Measurements from ENCODE around the gene SRC. TPM values are rescaled to one million over a fixed set of nuclear protein-coding genes. Genes with fewer than 3 reads are reported as not detected.

The SRC gene
- polyA plus RNA-seq, 1 donor (not counting 4 experiments of a cell fraction or from before 2014, with no cell fraction given), result 22.8 TPM

GRCh38 chr20:37325206-37325605 is 20.7 kb upstream of the SRC start:
- H3K79me2 ChIP-seq (ENCODE audit: control insufficient read depth, insufficient read depth, low read length), result no peaks in the 10 kb centered on the region
- no peak overlapping the region for H3K4me2 ChIP-seq (ENCODE audit: control insufficient read depth, extremely low read depth, insufficient read depth, low read depth, low read length)
- no peaks in the 10 kb centered on the region for H3K9me3 ChIP-seq (ENCODE audit: control insufficient read depth, low read depth, low read length)
- FAIRE-seq (no peak), DNase-seq (ENCODE audit: low read depth, low spot score) (no peak)
- H3K9me1 ChIP-seq (ENCODE audit: control insufficient read depth, extremely low read depth, insufficient read depth, low read length), result no peaks in the 10 kb centered on the region
- dilution Hi-C loops (cut with MboI; ENCODE audit: extremely low pct_ligation_motif_present, low sequenced_read_pairs), result no loop called here
- no peaks in the 10 kb centered on the region for H3K36me3 ChIP-seq (ENCODE audit: control insufficient read depth in 2 of 2, extremely low read depth in 1 of 2, insufficient read depth in 2 of 2, low read length in 2 of 2)
- TF ChIP-seq CTCF (optimal IDR thresholded peaks at IDR 0.05 in 1 of 3, IDR thresholded peaks at IDR 0.05 in 1 of 3, conservative IDR thresholded peaks at IDR 0.05 in 1 of 3; ENCODE audit: extremely low read depth in 1 of 3, insufficient read depth in 2 of 3, low read length in 3 of 3) (no peak), EZH2 (IDR thresholded peaks at IDR 0.05; ENCODE audit: low read length) (no peak)
- H2AFZ ChIP-seq (ENCODE audit: control insufficient read depth, low read length), result no peak overlapping the region
- H3K9ac ChIP-seq (ENCODE audit: control insufficient read depth, extremely low read depth, insufficient read depth, low read length), result no peak overlapping the region
- no peak overlapping the region for H3K4me3 ChIP-seq (ENCODE audit: control insufficient read depth in 2 of 3, extremely low read depth in 1 of 3, insufficient read depth in 2 of 3, low read depth in 1 of 3, low read length in 3 of 3)
- no peaks in the 10 kb centered on the region for H4K20me1 ChIP-seq (ENCODE audit: control insufficient read depth, extremely low read depth, insufficient read depth, low read length)
- H3K27ac ChIP-seq (ENCODE audit: control insufficient read depth, insufficient read depth, low read length), result no peak overlapping the region
- H3K27me3 ChIP-seq (ENCODE audit: control insufficient read depth, extremely low read depth, insufficient read depth, low read length), result no peaks in the 10 kb centered on the region
- H3K4me1 ChIP-seq (ENCODE audit: control insufficient read depth, extremely low read depth, insufficient read depth, low read length), result no peaks in the 10 kb centered on the region

DNA sequence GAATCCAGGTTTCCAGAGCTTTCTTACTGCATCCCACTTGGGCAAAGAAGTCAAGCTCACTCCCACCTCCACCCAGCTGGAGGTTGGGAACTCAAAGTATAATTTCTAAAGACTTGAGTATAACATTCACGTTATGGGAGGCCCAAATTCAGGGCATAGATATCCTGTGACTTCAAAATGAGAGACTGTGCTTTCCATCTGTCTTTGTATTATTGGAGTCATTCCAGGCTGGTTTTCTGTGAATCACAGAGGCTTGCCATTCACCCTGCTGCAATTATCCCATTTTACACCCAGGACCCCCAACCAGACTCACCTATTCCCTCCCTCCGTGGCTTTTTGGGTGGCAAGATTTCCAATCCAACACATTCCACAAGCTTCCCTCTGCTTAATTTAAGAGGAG is 19.3 kb upstream of the SRC start:
- dilution Hi-C loops (cut with MboI; ENCODE audit: extremely low pct_ligation_motif_present, low sequenced_read_pairs), result no loop called here
- no peak overlapping the region for H3K9ac ChIP-seq (ENCODE audit: control insufficient read depth, extremely low read depth, insufficient read depth, low read length)
- no peaks in the 10 kb centered on the region for H3K79me2 ChIP-seq (ENCODE audit: control insufficient read depth, insufficient read depth, low read length)
- peaks cover 4% of the 10 kb centered on the region for H3K4me1 ChIP-seq (ENCODE audit: control insufficient read depth, extremely low read depth, insufficient read depth, low read length)
- no peaks in the 10 kb centered on the region for H4K20me1 ChIP-seq (ENCODE audit: control insufficient read depth, extremely low read depth, insufficient read depth, low read length)
- TF ChIP-seq CTCF (optimal IDR thresholded peaks at IDR 0.05 in 1 of 3, IDR thresholded peaks at IDR 0.05 in 1 of 3, conservative IDR thresholded peaks at IDR 0.05 in 1 of 3; ENCODE audit: extremely low read depth in 1 of 3, insufficient read depth in 2 of 3, low read length in 3 of 3) (no peak), EZH2 (IDR thresholded peaks at IDR 0.05; ENCODE audit: low read length) (no peak)
- H3K36me3 ChIP-seq (ENCODE audit: control insufficient read depth in 2 of 2, extremely low read depth in 1 of 2, insufficient read depth in 2 of 2, low read length in 2 of 2), result no peaks in the 10 kb centered on the region
- no peak for FAIRE-seq
- H2AFZ ChIP-seq (ENCODE audit: control insufficient read depth, low read length), result no peak overlapping the region
- H3K4me3 ChIP-seq (ENCODE audit: control insufficient read depth in 2 of 3, extremely low read depth in 1 of 3, insufficient read depth in 2 of 3, low read depth in 1 of 3, low read length in 3 of 3), result no peak overlapping the region
- no peak overlapping the region for H3K4me2 ChIP-seq (ENCODE audit: control insufficient read depth, extremely low read depth, insufficient read depth, low read depth, low read length)
- H3K27me3 ChIP-seq (ENCODE audit: control insufficient read depth, extremely low read depth, insufficient read depth, low read length), result no peaks in the 10 kb centered on the region
- H3K27ac ChIP-seq (ENCODE audit: control insufficient read depth, insufficient read depth, low read length), result no peak overlapping the region
- H3K9me3 ChIP-seq (ENCODE audit: control insufficient read depth, low read depth, low read length), result no peaks in the 10 kb centered on the region
- H3K9me1 ChIP-seq (ENCODE audit: control insufficient read depth, extremely low read depth, insufficient read depth, low read length), result no peaks in the 10 kb centered on the region
- DNase-seq (ENCODE audit: low read depth, low spot score), result no peak
